ENCODE measurements around the gene CASP1.

The CASP1 gene

GRCh38 chr11:104999721-105000120 is 35.2 kb downstream of the CASP1 start:
- no peak for TF ChIP-seq ZFX (IDR thresholded peaks at IDR 0.05; ENCODE audit: borderline replicate concordance)
- TF ChIP-seq CTCF (IDR thresholded peaks at IDR 0.05), result no peak
- no peak overlapping the region for H3K27ac ChIP-seq

- 0 out of 2 replicates have a peak, but pooled peaks have one; percentile 15 for TF ChIP-seq CTCF (IDR thresholded peaks at IDR 0.05)
- no peak for TF ChIP-seq ZFX (IDR thresholded peaks at IDR 0.05; ENCODE audit: borderline replicate concordance)
- no peak overlapping the region for H3K27ac ChIP-seq
Measured at GRCh38 chr11:104997288-104997687, 37.7 kb downstream of the CASP1 start.

- no peak for TF ChIP-seq ZFX (IDR thresholded peaks at IDR 0.05; ENCODE audit: borderline replicate concordance)
- TF ChIP-seq CTCF (IDR thresholded peaks at IDR 0.05), result no peak
- H3K27ac ChIP-seq, result no peak overlapping the region
Measured at GRCh38 chr11:104995001-104995408, 39.9 kb downstream of the CASP1 start.

- no peak overlapping the region for H3K27ac ChIP-seq
- no peak for TF ChIP-seq CTCF (IDR thresholded peaks at IDR 0.05)
- no peak for TF ChIP-seq ZFX (IDR thresholded peaks at IDR 0.05; ENCODE audit: borderline replicate concordance)
Measured at GRCh38 chr11:104992781-104993180, 42.2 kb downstream of the CASP1 start.

- H3K27ac ChIP-seq, result no peak overlapping the region
- TF ChIP-seq CTCF (IDR thresholded peaks at IDR 0.05) (no peak), ZFX (IDR thresholded peaks at IDR 0.05; ENCODE audit: borderline replicate concordance) (no peak)
Measured at GRCh38 chr11:104991994-104992393, 43.0 kb downstream of the CASP1 start.

GRCh38 chr11:104984808-104985207 is 50.1 kb downstream of the CASP1 start:
- TF ChIP-seq CTCF (IDR thresholded peaks at IDR 0.05), result no peak
- TF ChIP-seq ZFX (IDR thresholded peaks at IDR 0.05; ENCODE audit: borderline replicate concordance), result no peak
- no peak overlapping the region for H3K27ac ChIP-seq

GRCh38 chr11:104979839-104980238 is 55.1 kb downstream of the CASP1 start:
- H3K27ac ChIP-seq, result no peak overlapping the region
- TF ChIP-seq CTCF (IDR thresholded peaks at IDR 0.05) (no peak), ZFX (IDR thresholded peaks at IDR 0.05; ENCODE audit: borderline replicate concordance) (no peak)
